K562 (cell line): ENCODE data around the gene GPR4. TPM values are rescaled to one million over a fixed set of nuclear protein-coding genes. Genes with fewer than 3 reads are reported as not detected.

Experiments used
- ATAC-seq: fragments of 200-7000 bp; cut with Tn5 transposase; 3 replicates; pipeline ENCODE4 v1.9.1; 2020; ENCODE audit warnings: moderate library complexity
- BruUV-seq: library from RNA; stranded (reverse); fragments of 400-500 nt; replicated peaks from 2 replicates; lab custom pipeline; 2021; lab: Mats Ljungman, UMichigan
- CTCF ChIA-PET: fragments of 300-600 bp; formaldehyde crosslinking; extraction: SDS; loops from one replicate; lab custom pipeline; 2021; ENCODE audit warnings: low intra/inter-chr PET ratio; lab: Yijun Ruan, JAX
- POLR2A ChIA-PET: fragments of 300-600, 350-650 bp; sonication (Branson Sonifier 250); formaldehyde crosslinking; extraction: SDS; loops from one replicate; lab custom pipeline; 2021; ENCODE audit warnings: antibody characterized with exemption, inconsistent platforms; lab: Yijun Ruan, JAX
- DNase-seq, 4 experiments: peaks; one replicate each; pipeline versions ENCODE4 v3.0.0 to v3.0.0-alpha.2; 2011 to 2018; ENCODE audit warnings: low spot score in 3 of 4, mixed read lengths in 3 of 4; ENCODE audit errors: extremely low read depth in 1 of 4
- FAIRE-seq: peaks from 2 replicates; lab custom pipeline; 2011; peaks lifted over from hg19 to GRCh38; lab: Jason Lieb, UNC
- H2AFZ ChIP-seq: 2 replicates; pipeline ENCODE4 v1.6.0; 2011; ENCODE audit warnings: low read depth, low read length, control low read depth, inconsistent platforms
- H3K27ac ChIP-seq: fragments of 200-600 bp; 3 replicates; pipeline ENCODE4 v1.8.0; 2011; ENCODE audit warnings: low read depth, mild to moderate bottlenecking, control low read depth, inconsistent platforms, low read length, moderate library complexity, mixed read lengths; ENCODE audit errors: extremely low read depth
- H3K27me3 ChIP-seq, 2 experiments: fragments of 300-600 bp in 1 of 2; 2 replicates in 1 of 2; 3 replicates in 1 of 2; pipeline versions ENCODE4 v1.6.0 to v1.8.0; 2011; ENCODE audit warnings: inconsistent platforms in 2 of 2, low read length in 2 of 2, mild to moderate bottlenecking in 1 of 2, mixed read lengths in 1 of 2, moderate library complexity in 1 of 2; ENCODE audit not compliant: control insufficient read depth in 2 of 2, insufficient read depth in 2 of 2
- H3K36me3 ChIP-seq: fragments of 300-600 bp; 3 replicates; pipeline ENCODE4 v1.8.0; 2011; ENCODE audit warnings: mild to moderate bottlenecking, low read length, inconsistent platforms; ENCODE audit not compliant: control insufficient read depth, insufficient read depth
- H3K4me1 ChIP-seq, 2 experiments: fragments of 200-600 bp in 1 of 2; replicated peaks in 1 of 2; 2 replicates in 1 of 2; 3 replicates in 1 of 2; pipeline versions ENCODE4 v1.5.1 to v1.8.0; 2011; ENCODE audit warnings: inconsistent platforms in 2 of 2, low read length in 2 of 2, mild to moderate bottlenecking in 1 of 2, mixed read lengths in 1 of 2, moderate library complexity in 1 of 2; ENCODE audit not compliant: control insufficient read depth in 2 of 2, insufficient read depth in 2 of 2
- H3K4me2 ChIP-seq: 2 replicates; pipeline ENCODE4 v1.6.1; 2011; ENCODE audit warnings: low read length, control low read depth, inconsistent platforms, mixed read lengths; ENCODE audit not compliant: insufficient read depth
- H3K4me3 ChIP-seq: fragments of 200-600 bp; sonication (generic), shearing (Covaris generic); 2 replicates; pipeline ENCODE4 v1.5.1; 2016; ENCODE audit warnings: control low read depth, inconsistent platforms
- H3K79me2 ChIP-seq: fragments of 200-600 bp; 3 replicates; pipeline ENCODE4 v1.8.0; 2011; ENCODE audit warnings: low read length, inconsistent platforms; ENCODE audit not compliant: control insufficient read depth, insufficient read depth
- H3K9ac ChIP-seq, 2 experiments: 2 replicates each; pipeline versions ENCODE4 v1.6.0 to v1.6.1; 2011; ENCODE audit warnings: low read depth in 2 of 2, low read length in 2 of 2, control low read depth in 1 of 2, inconsistent platforms in 1 of 2, mild to moderate bottlenecking in 1 of 2, mixed read lengths in 1 of 2; ENCODE audit not compliant: insufficient read depth in 1 of 2
- H3K9me1 ChIP-seq: one replicate; pipeline ENCODE4 v1.6.0; 2011; ENCODE audit warnings: inconsistent platforms, mild to moderate bottlenecking, low read length, moderate library complexity; ENCODE audit not compliant: control insufficient read depth, insufficient read depth
- H3K9me3 ChIP-seq: replicated peaks from 2 replicates; pipeline ENCODE4 v1.5.1; 2011; ENCODE audit warnings: low read depth, low read length, inconsistent platforms; ENCODE audit not compliant: control insufficient read depth, insufficient read depth
- H4K20me1 ChIP-seq: replicated peaks from 2 replicates; pipeline ENCODE4 v1.6.1; 2011; ENCODE audit warnings: low read length, inconsistent platforms, mixed read lengths; ENCODE audit not compliant: control insufficient read depth, insufficient read depth
- BRD4 ChIP-seq: fragments of 200-600 bp; sonication (generic); IDR thresholded peaks from 2 replicates; pipeline ENCODE4 v1.6.1; 2017; ENCODE audit warnings: inconsistent platforms
- CBFA2T2 ChIP-seq: fragments of 450-650 bp; conservative IDR thresholded peaks from 2 replicates; pipeline ENCODE4 v1.6.1; 2017; ENCODE audit warnings: mild to moderate bottlenecking
- CBX3 ChIP-seq, 2 experiments: IDR thresholded peaks; 1 replicate in 1 of 2; 2 replicates in 1 of 2; pipeline ENCODE4 v1.6.1; 2012; ENCODE audit warnings: inconsistent platforms in 2 of 2, low read length in 2 of 2, borderline replicate concordance in 1 of 2, control low read depth in 1 of 2
- FOXA3 ChIP-seq, 2 experiments: fragments of 450-650 bp in 1 of 2; sonication (generic) in 1 of 2; formaldehyde crosslinking; IDR thresholded peaks in 1 of 2; conservative IDR thresholded peaks in 1 of 2; 2 replicates each; pipeline versions ENCODE4 v1.4.0 to v1.8.0; 2020 to 2022; ENCODE audit warnings: mild to moderate bottlenecking in 2 of 2, missing genetic modification reagents in 1 of 2
- FOXK1 ChIP-seq: sonication (generic); formaldehyde crosslinking; IDR thresholded peaks from 2 replicates; pipeline ENCODE4 v1.8.0; 2022; ENCODE audit warnings: missing genetic modification reagents, mild to moderate bottlenecking, borderline replicate concordance
- HMG20A ChIP-seq: fragments of 450-650 bp; formaldehyde crosslinking; conservative IDR thresholded peaks from 2 replicates; pipeline ENCODE4 v1.4.0; 2020; ENCODE audit warnings: mild to moderate bottlenecking, mixed read lengths
- NFATC3 ChIP-seq: fragments of 450-650 bp; IDR thresholded peaks from 2 replicates; pipeline ENCODE4 v1.6.1; 2017; ENCODE audit warnings: mild to moderate bottlenecking
- NKRF ChIP-seq: fragments of 450-650 bp; IDR thresholded peaks from 2 replicates; pipeline ENCODE4 v1.6.1; 2016; ENCODE audit warnings: borderline replicate concordance
- POLR2AphosphoS5 ChIP-seq: IDR thresholded peaks from 2 replicates; pipeline ENCODE4 v1.6.1; 2011; ENCODE audit warnings: mild to moderate bottlenecking, low read depth, low read length, moderate library complexity; ENCODE audit not compliant: control insufficient read depth, insufficient read depth
- TAF15 ChIP-seq: fragments of 200-400 bp; formaldehyde crosslinking; IDR thresholded peaks from 2 replicates; pipeline ENCODE4 v1.6.1; 2017; ENCODE audit warnings: mild to moderate bottlenecking, low read depth, low read length, moderate library complexity
- TBL1XR1 ChIP-seq, 2 experiments: IDR thresholded peaks; 2 replicates each; pipeline ENCODE4 v1.6.1; 2012; ENCODE audit warnings: improper control_type of control experiment in 2 of 2, low read length in 2 of 2, mild to moderate bottlenecking in 1 of 2
- TBP ChIP-seq: optimal IDR thresholded peaks from 2 replicates; pipeline ENCODE3; 2011; ENCODE audit warnings: low read depth, low read length, improper control_type of control experiment
- XRCC3 ChIP-seq: fragments of 450-650 bp; IDR thresholded peaks from 2 replicates; pipeline ENCODE4 v1.6.1; 2017; ENCODE audit warnings: mild to moderate bottlenecking, moderate library complexity
- ZFX ChIP-seq: sonication (generic); formaldehyde crosslinking; IDR thresholded peaks from 2 replicates; pipeline ENCODE4 v1.8.0; 2022; ENCODE audit warnings: mild to moderate bottlenecking, missing genetic modification reagents, moderate library complexity
- ZNF197 ChIP-seq: fragments of 200-800 bp; sonication (Bioruptor generic); IDR thresholded peaks from 2 replicates; pipeline ENCODE4 v1.6.1; 2016; ENCODE audit warnings: low read depth, missing genetic modification characterization, missing compliant biosample characterization
- ZNF232 ChIP-seq: sonication (generic); formaldehyde crosslinking; IDR thresholded peaks from 2 replicates; pipeline ENCODE4 v1.8.0; 2022; ENCODE audit warnings: mild to moderate bottlenecking, missing genetic modification reagents
- ZNF253 ChIP-seq: fragments of 250-450 bp; sonication (Bioruptor Pico); conservative IDR thresholded peaks from 2 replicates; pipeline ENCODE4 v1.6.1; 2021; ENCODE audit warnings: mild to moderate bottlenecking
- WGBS: fragments of 100-300 bp; shearing (Covaris generic); methylation state at CpG from one replicate; pipeline ENCODE4 v1.1.6; 2016; ENCODE audit warnings: low coverage, mixed read lengths; ENCODE audit not compliant: insufficient coverage; ENCODE audit errors: missing lambda C conversion rate; 5-methylcytosine and 5-hydroxymethylcytosine counted together
- in situ Hi-C: fragments of 300-500 bp; cut with MboI; formaldehyde crosslinking; loops from 4 replicates; pipeline ENCODE4 v1.15.0; 2018; ENCODE audit warnings: inconsistent platforms, mixed read lengths
- intact Hi-C: fragments of 100-400 bp; cut with micrococcal nuclease; formaldehyde crosslinking; loops from 2 replicates; pipeline ENCODE4 v1.14.2; 2022
- polyA plus RNA-seq, 8 experiments: library from polyadenylated mRNA; depleted of rRNA in 4 of 8; stranded (reverse) in 5 of 8; unstranded in 3 of 8; fragments of >200 nt; fragmentation: Nextera tagmentation in 2 of 8; fragmentation: Illumina TruSeq in 1 of 8; extraction: Ambion mirVana in 2 of 8; extraction: Trizol in 1 of 8; gene quantifications; 2 replicates each; pipeline versions ENCODE4 v1.2.1 to v1.2.3, GENCODE V29; 2011 to 2014; ENCODE audit warnings: inconsistent platforms in 1 of 8, missing spikeins in 1 of 8
- total RNA-seq, 7 experiments: library from RNA; depleted of rRNA in 6 of 7; stranded (reverse); fragments of >200 nt in 6 of 7; fragmentation: Illumina TruSeq in 2 of 7; extraction: Trizol in 2 of 7; gene quantifications; 2 replicates each; pipeline versions ENCODE4 v1.2.1 to v1.2.3, GENCODE V29; 2011 to 2021; ENCODE audit warnings: low replicate concordance in 1 of 7
- TF ChIP-seq, protein P1 (sequence below), 2 experiments: fragments of 450-650 bp; conservative IDR thresholded peaks; 2 replicates each; pipeline ENCODE4 v1.6.1; 2017; ENCODE audit warnings: mild to moderate bottlenecking in 2 of 2, moderate library complexity in 2 of 2

Gene GPR4
- total and polyA plus RNA-seq, 9 of the 15 experiments (the other 6 are each of a cell fraction or from before 2014, with no cell fraction given) = 0.03 to 0.09 (median 0.04) TPM; not detected in 5

DNA sequence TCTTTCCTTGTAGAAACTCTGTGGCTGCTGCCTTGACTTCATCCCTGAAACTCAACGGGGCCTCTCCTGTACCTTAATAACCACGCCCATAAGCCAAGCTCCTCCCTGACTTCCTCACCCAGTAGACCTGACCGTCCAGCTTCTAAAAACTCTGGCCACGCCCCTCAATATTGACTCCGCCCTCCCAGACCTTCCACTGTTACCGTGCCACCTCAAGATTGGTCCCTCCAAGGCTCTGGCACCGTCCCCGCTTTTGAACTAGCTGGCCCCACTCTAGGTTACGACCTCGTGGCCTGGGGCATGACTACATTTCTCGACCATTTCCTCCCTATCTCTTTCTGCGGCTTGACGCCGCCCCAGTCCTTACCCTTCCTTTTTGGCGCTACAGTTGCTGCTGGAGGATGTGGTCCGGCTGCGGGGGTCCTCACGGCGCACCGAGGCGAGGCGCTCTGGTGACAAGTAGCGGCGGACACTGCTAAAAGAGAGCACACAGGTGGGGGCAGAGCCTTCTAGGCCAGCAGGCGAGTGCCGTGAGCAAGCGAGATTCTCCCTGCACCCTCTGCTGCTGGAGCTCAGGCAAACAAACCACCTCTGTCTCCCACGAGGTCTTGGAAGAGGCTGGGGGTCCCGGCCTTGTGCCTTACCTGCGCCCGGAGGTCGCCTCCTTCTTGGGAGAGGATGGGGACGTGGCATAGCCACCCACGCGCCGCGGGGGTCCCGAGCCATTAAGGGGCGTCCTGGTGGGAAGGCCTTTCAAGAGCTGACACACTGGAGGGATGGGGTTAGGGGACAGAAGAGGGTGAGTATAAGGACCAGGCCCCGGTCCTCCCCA is 39.5 kb upstream of the GPR4 start:
- H3K9me1 ChIP-seq = no peaks in the 10 kb centered on the region
- H3K4me2 ChIP-seq = peak overlapping the region; percentile 90
- H3K4me1 ChIP-seq = peaks cover 34 to 72% of the 10 kb centered on the region in 2 experiments
- peak; percentile 83 to 98 (median 89) for DNase-seq
- peak; percentile 69 for ATAC-seq
- peak; percentile 91 for FAIRE-seq
- no peaks in the 10 kb centered on the region for H3K36me3 ChIP-seq
- ChIA-PET POLR2A (interaction anchor here (0.5 to 4.7 kb wide), 18 partner anchors 8 to 210 kb away, joined by 3 to 35 read pairs (median 4); partner anchors contain the start of genes OPA3, QPCTL and SNRPD2), CTCF (interaction anchor here (0.6 to 4.6 kb wide), 6 partner anchors 32 to 202 kb away, joined by 3 to 34 read pairs (median 16); no protein-coding TSS in a partner anchor)
- peaks cover 17% of the 10 kb centered on the region for H3K79me2 ChIP-seq
- WGBS = 2% methylated on average over 40 of the region's 40 CpGs
- H3K9ac ChIP-seq = peak overlapping the region; percentile 62 to 94
- H3K9me3 ChIP-seq = no peaks in the 10 kb centered on the region
- no peaks in the 10 kb centered on the region for H3K27me3 ChIP-seq
- peak overlapping the region; percentile 43 for H3K4me3 ChIP-seq
- peak overlapping the region; percentile 89 for H2AFZ ChIP-seq
- TSS peak; percentile 92 for BruUV-seq
- intact Hi-C loops = loop anchor here (2.0 to 5.0 kb wide), 5 partner anchors 41 to 199 kb away; partner anchors contain the start of gene VASP
- H3K27ac ChIP-seq = peak overlapping the region; percentile 80
- in situ Hi-C loops = no loop called here
- no peaks in the 10 kb centered on the region for H4K20me1 ChIP-seq
- TF ChIP-seq NKRF (peak; percentile 43; the same call in 1 of the 2 replicates), XRCC3 (no peak), HMG20A (CRISPR knock-in tag) (no peak), ZFX (CRISPR knock-in tag) (peak; percentile 53), FOXK1 (0 out of 2 replicates have a peak, but pooled peaks have one; percentile 46), TBP (peak; percentile 31), TBL1XR1 (IDR thresholded peaks at IDR 0.05; ENCODE audit: low read length in 2 of 2) (no peak), NFATC3 (no peak), CBX3 (IDR thresholded peaks at IDR 0.05; ENCODE audit: borderline replicate concordance in 1 of 2, low read length in 2 of 2) (no peak), TAF15 (no peak), POLR2AphosphoS5 (peak; percentile 50; the same call in 1 of the 2 replicates), ZNF197 (CRISPR knock-in tag) (no peak), ZNF253 (no peak), FOXA3 (CRISPR knock-in tag; conservative IDR thresholded peaks at IDR 0.05 in 1 of 2, IDR thresholded peaks at IDR 0.05 in 1 of 2) (0 out of 4 replicates have a peak, but pooled peaks of 1 of the 2 experiments have one; percentile 21), ZNF232 (CRISPR knock-in tag) (peak; percentile 73; the same call in 1 of the 2 replicates), BRD4 (no peak; the same call in 1 of the 2 replicates), CBFA2T2 (no peak)
- TF ChIP-seq, protein P1, sequence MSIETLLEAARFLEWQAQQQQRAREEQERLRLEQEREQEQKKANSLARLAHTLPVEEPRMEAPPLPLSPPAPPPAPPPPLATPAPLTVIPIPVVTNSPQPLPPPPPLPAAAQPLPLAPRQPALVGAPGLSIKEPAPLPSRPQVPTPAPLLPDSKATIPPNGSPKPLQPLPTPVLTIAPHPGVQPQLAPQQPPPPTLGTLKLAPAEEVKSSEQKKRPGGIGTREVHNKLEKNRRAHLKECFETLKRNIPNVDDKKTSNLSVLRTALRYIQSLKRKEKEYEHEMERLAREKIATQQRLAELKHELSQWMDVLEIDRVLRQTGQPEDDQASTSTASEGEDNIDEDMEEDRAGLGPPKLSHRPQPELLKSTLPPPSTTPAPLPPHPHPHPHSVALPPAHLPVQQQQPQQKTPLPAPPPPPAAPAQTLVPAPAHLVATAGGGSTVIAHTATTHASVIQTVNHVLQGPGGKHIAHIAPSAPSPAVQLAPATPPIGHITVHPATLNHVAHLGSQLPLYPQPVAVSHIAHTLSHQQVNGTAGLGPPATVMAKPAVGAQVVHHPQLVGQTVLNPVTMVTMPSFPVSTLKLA (conservative IDR thresholded peaks at IDR 0.05) = 0 out of 4 replicates have a peak, but pooled peaks of 1 of the 2 experiments have one; percentile 26
